ENCODE measurements around the gene FERMT2.

DNA sequence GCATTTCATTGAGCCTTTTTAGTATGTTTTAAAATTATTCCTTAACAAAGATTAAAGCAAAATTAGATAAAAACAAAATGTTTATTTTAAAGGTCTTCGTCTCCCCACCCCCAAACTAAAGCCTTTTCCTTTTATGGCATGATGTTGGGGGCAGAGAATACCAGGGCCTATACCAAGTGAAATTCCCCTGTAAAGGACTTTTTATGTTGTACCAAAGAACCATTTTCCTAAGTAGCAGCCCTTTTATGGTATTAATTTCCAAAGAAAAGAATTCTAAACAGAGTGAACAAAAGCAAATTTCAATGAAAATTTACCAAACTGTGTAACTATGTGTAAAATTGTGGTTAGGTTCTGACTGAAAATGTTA is 87.5 kb downstream of the FERMT2 start:
- TF ChIP-seq, protein P1, sequence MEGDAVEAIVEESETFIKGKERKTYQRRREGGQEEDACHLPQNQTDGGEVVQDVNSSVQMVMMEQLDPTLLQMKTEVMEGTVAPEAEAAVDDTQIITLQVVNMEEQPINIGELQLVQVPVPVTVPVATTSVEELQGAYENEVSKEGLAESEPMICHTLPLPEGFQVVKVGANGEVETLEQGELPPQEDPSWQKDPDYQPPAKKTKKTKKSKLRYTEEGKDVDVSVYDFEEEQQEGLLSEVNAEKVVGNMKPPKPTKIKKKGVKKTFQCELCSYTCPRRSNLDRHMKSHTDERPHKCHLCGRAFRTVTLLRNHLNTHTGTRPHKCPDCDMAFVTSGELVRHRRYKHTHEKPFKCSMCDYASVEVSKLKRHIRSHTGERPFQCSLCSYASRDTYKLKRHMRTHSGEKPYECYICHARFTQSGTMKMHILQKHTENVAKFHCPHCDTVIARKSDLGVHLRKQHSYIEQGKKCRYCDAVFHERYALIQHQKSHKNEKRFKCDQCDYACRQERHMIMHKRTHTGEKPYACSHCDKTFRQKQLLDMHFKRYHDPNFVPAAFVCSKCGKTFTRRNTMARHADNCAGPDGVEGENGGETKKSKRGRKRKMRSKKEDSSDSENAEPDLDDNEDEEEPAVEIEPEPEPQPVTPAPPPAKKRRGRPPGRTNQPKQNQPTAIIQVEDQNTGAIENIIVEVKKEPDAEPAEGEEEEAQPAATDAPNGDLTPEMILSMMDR (IDR thresholded peaks at IDR 0.05; ENCODE audit: insufficient read depth, low read depth, low read length): no peak
- no peak for TF ChIP-seq EZH2 (IDR thresholded peaks at IDR 0.05; ENCODE audit: insufficient read depth, low read length)
